Testis (tissue), 3 donors: ENCODE results near the gene PCSK7. TPM values are rescaled to one million over a fixed set of nuclear protein-coding genes. Genes with fewer than 3 reads are reported as not detected.
A peak's percentile ranks its signal among the peaks of the same experiment; 100 is the strongest.
"Not testable (repeated sequence)": the region's sequence is repeated elsewhere in the genome, so short reads cannot be mapped to it uniquely, and the experiment has no call there.

ENCODE experiments used
- DNase-seq: peaks from one replicate; pipeline ENCODE4 v3.0.0-alpha.2; 2019
- H3K27ac ChIP-seq, 2 donors: fragments of 200-600 bp; sonication (generic); one replicate each; pipeline ENCODE4 v1.5.1; 2019
- H3K27me3 ChIP-seq: fragments of 200-600 bp; sonication (generic); one replicate; pipeline ENCODE4 v1.5.1; 2019
- H3K36me3 ChIP-seq: fragments of 200-600 bp; sonication (generic); one replicate; pipeline ENCODE4 v1.5.1; 2017; ENCODE audit warnings: low read depth; ENCODE audit errors: missing control alignments
- H3K4me1 ChIP-seq: fragments of 200-600 bp; sonication (generic); one replicate; pipeline ENCODE4 v1.5.1; 2019
- H3K4me3 ChIP-seq, 2 donors: fragments of 200-600 bp; sonication (generic); one replicate each; pipeline ENCODE4 v1.5.1; 2017 to 2019
- H3K9me3 ChIP-seq: fragments of 200-600 bp; sonication (generic); one replicate; pipeline ENCODE4 v1.5.1; 2017
- CTCF ChIP-seq, 3 experiments: fragments of 450-650 bp in 2 of 3; fragments of 200-600 bp in 1 of 3; sonication (generic) in 1 of 3; IDR thresholded peaks; one replicate each; pipeline ENCODE4 v1.5.1; 2016 to 2019; ENCODE audit warnings: antibody characterized with exemption in 3 of 3, mild to moderate bottlenecking in 2 of 3, moderate library complexity in 1 of 3
- POLR2A ChIP-seq: fragments of 450-650 bp; IDR thresholded peaks from one replicate; pipeline ENCODE4 v1.6.1; 2017; ENCODE audit warnings: antibody characterized with exemption, mild to moderate bottlenecking, moderate library complexity
- WGBS, 2 donors: methylation state at CpG; one replicate each; pipeline ENCODE4 v1.1.5; 2018; 5-methylcytosine and 5-hydroxymethylcytosine counted together
- intact Hi-C: fragments of 100-400 bp; cut with DNase I; formaldehyde crosslinking; loops from one replicate; pipeline ENCODE4 v1.15.1; 2023; ENCODE audit warnings: low total_unique reads
- polyA plus RNA-seq: library from polyadenylated mRNA; stranded (reverse); fragments of 350-450 nt; fragmentation: Illumina TruSeq; extraction: RNeasy Lipid Tissue Mini Kit (QIAGEN cat#74804); gene quantifications from one replicate; pipeline ENCODE4 v1.2.3, GENCODE V29; 2014; ENCODE audit warnings: low read depth, low replicate concordance; ENCODE audit not compliant: insufficient read depth
- total RNA-seq, 2 donors: library from RNA; depleted of rRNA; stranded (reverse); fragments of >200 nt; gene quantifications; one replicate each; pipeline ENCODE4 v1.2.3, GENCODE V29; 2016

The PCSK7 gene
- total and polyA plus RNA-seq, 3 donors from 2014 or later: 52.0 to 66.5 (median 57.7) TPM

- 69% methylated on average over 11 of the region's 11 CpGs for WGBS, 2 donors
- intact Hi-C loops: no loop called here
- DNase-seq: no peak
Measured at GRCh38 chr11:117217141-117218084, 14.5 kb downstream of the PCSK7 start.

GRCh38 chr11:117214404-117215110 lies 17.3 kb downstream of the PCSK7 start:
- intact Hi-C loops: no loop called here
- peaks cover 23% of the 10 kb centered on the region for H3K4me1 ChIP-seq
- 76 to 82% methylated on average over 7 of the region's 7 CpGs for WGBS, 2 donors
- H3K36me3 ChIP-seq: no peaks in the 10 kb centered on the region
- DNase-seq: no peak
- no peaks in the 10 kb centered on the region for H3K9me3 ChIP-seq
- H3K4me3 ChIP-seq: no peak overlapping the region
- TF ChIP-seq CTCF (IDR thresholded peaks at IDR 0.05): no peak
- no peak for TF ChIP-seq POLR2A
- no peaks in the 10 kb centered on the region for H3K27me3 ChIP-seq
- H3K27ac ChIP-seq: no peak overlapping the region

More at GRCh38 chr11:117217141-117218084, 14.5 kb downstream of the PCSK7 start:
- H3K9me3 ChIP-seq: no peaks in the 10 kb centered on the region
- peak overlapping the region; percentile 10 to 79 for H3K27ac ChIP-seq
- H3K27me3 ChIP-seq: no peaks in the 10 kb centered on the region
- peaks cover 50% of the 10 kb centered on the region for H3K4me1 ChIP-seq
- TF ChIP-seq CTCF (IDR thresholded peaks at IDR 0.05): no peak
- no peak for TF ChIP-seq POLR2A
- no peak overlapping the region for H3K4me3 ChIP-seq
- H3K36me3 ChIP-seq: no peaks in the 10 kb centered on the region

GRCh38 chr11:117212697-117213355 lies 19.0 kb downstream of the PCSK7 start:
- no peak overlapping the region for H3K27ac ChIP-seq
- TF ChIP-seq CTCF (IDR thresholded peaks at IDR 0.05): no peak
- no peak for TF ChIP-seq POLR2A
- DNase-seq: no peak
- WGBS, 2 donors: 91 to 95% methylated on average over 11 of the region's 11 CpGs
- no peaks in the 10 kb centered on the region for H3K27me3 ChIP-seq
- intact Hi-C loops: no loop called here
- H3K4me3 ChIP-seq: no peak overlapping the region
- H3K9me3 ChIP-seq: no peaks in the 10 kb centered on the region
- H3K36me3 ChIP-seq: no peaks in the 10 kb centered on the region
- peaks cover 10% of the 10 kb centered on the region for H3K4me1 ChIP-seq

GRCh38 chr11:117210620-117211019 lies 21.3 kb downstream of the PCSK7 start:
- Histone ChIP-seq H3K27me3 (no peaks in the 10 kb centered on the region), H3K9me3 (no peaks in the 10 kb centered on the region), H3K4me3 (no peak overlapping the region), H3K27ac (no peak overlapping the region), H3K4me1 (peaks cover 2% of the 10 kb centered on the region), H3K36me3 (no peaks in the 10 kb centered on the region)
- no peak for DNase-seq
- TF ChIP-seq CTCF (IDR thresholded peaks at IDR 0.05) (no peak), POLR2A (no peak)
- intact Hi-C loops: no loop called here
- WGBS, 2 donors: 99 to 100% methylated on average over 3 of the region's 3 CpGs

- H3K36me3 ChIP-seq, DNase-seq, intact Hi-C loops, H3K27me3 ChIP-seq, H3K9me3 ChIP-seq, H3K27ac ChIP-seq, H3K4me3 ChIP-seq: not testable (repeated sequence)
- H3K4me1 ChIP-seq: peaks cover 12% of the 10 kb centered on the region
- WGBS, 2 donors: 86 to 91% methylated on average over 7 to 8 of the region's 8 CpGs
Measured at GRCh38 chr11:117209351-117210125, 22.3 kb downstream of the PCSK7 start.

GRCh38 chr11:117208710-117209109 lies 23.2 kb downstream of the PCSK7 start:
- H3K4me3 ChIP-seq, H3K36me3 ChIP-seq, H3K27me3 ChIP-seq, intact Hi-C loops, H3K9me3 ChIP-seq, DNase-seq, H3K27ac ChIP-seq: not testable (repeated sequence)
- WGBS, 2 donors: 93% methylated on average over 10 of the region's 13 CpGs; no CpG with 5 or more reads in 1 of the 2 donors
- H3K4me1 ChIP-seq: peaks cover 12% of the 10 kb centered on the region

GRCh38 chr11:117207481-117207880 lies 24.4 kb downstream of the PCSK7 start:
- H3K4me1 ChIP-seq: peaks cover 16% of the 10 kb centered on the region
- H3K9me3 ChIP-seq, intact Hi-C loops, H3K36me3 ChIP-seq, DNase-seq, H3K4me3 ChIP-seq, H3K27me3 ChIP-seq, H3K27ac ChIP-seq: not testable (repeated sequence)
- 86 to 88% methylated on average over 5 of the region's 5 CpGs for WGBS, 2 donors
